Motor neuron (in vitro differentiated cells): ENCODE data around the gene RAMP2. TPM values are rescaled to one million over a fixed set of nuclear protein-coding genes. Genes with fewer than 3 reads are reported as not detected.

Experiments used
- ATAC-seq, 8 experiments: fragments of 200-7000 bp; cut with Tn5 transposase; replicated peaks in 6 of 8; 2 replicates each; pipeline ENCODE4 v1.8.0; 2021; ENCODE audit warnings: mild to moderate bottlenecking in 8 of 8, moderate library complexity in 8 of 8
- H3K27ac ChIP-seq, 2 donors: fragments of 250-450 bp; sonication (Bioruptor Pico); 2 replicates each; pipeline ENCODE4 v1.9.0; 2021; ENCODE audit warnings: antibody characterized with exemption in 2 of 2, mild to moderate bottlenecking in 2 of 2, moderate library complexity in 1 of 2
- H3K4me1 ChIP-seq, 2 donors: fragments of 250-450 bp; sonication (Bioruptor Pico); replicated peaks in 1 of 2; 2 replicates each; pipeline ENCODE4 v1.6.1; 2021; ENCODE audit warnings: antibody characterized with exemption in 2 of 2, mild to moderate bottlenecking in 2 of 2, moderate library complexity in 1 of 2
- H3K4me3 ChIP-seq, 5 donors: fragments of 250-450 bp; sonication (Bioruptor Pico); 2 replicates each; pipeline ENCODE4 v1.9.0; 2021; ENCODE audit warnings: antibody characterized with exemption in 5 of 5, mild to moderate bottlenecking in 5 of 5, moderate library complexity in 4 of 5
- WGBS, 10 experiments: fragments of 450-650 bp; shearing (Covaris generic); methylation state at CpG; one replicate each; pipeline ENCODE4 v1.0.0; 2022; 5-methylcytosine and 5-hydroxymethylcytosine counted together
- in situ Hi-C, 9 experiments: fragments of 400-800 bp; cut with MboI; loops; one replicate each; pipeline ENCODE4 v1.15.0; 2021; ENCODE audit warnings: low sequenced_read_pairs in 9 of 9, low pct_unique_long_range_greater_than_20kb in 2 of 9; ENCODE audit not compliant: unreplicated experiment in 9 of 9
- total RNA-seq, 8 experiments: library from RNA; unstranded; fragments of 300-600 nt; gene quantifications; 2 replicates each; pipeline versions ENCODE4 v1.2.3 to v1.2.4, GENCODE V29; 2022

The RAMP2 gene
- total RNA-seq, 8 experiments from 2014 or later, result 0.90 to 34.2 (median 4.1) TPM

DNA sequence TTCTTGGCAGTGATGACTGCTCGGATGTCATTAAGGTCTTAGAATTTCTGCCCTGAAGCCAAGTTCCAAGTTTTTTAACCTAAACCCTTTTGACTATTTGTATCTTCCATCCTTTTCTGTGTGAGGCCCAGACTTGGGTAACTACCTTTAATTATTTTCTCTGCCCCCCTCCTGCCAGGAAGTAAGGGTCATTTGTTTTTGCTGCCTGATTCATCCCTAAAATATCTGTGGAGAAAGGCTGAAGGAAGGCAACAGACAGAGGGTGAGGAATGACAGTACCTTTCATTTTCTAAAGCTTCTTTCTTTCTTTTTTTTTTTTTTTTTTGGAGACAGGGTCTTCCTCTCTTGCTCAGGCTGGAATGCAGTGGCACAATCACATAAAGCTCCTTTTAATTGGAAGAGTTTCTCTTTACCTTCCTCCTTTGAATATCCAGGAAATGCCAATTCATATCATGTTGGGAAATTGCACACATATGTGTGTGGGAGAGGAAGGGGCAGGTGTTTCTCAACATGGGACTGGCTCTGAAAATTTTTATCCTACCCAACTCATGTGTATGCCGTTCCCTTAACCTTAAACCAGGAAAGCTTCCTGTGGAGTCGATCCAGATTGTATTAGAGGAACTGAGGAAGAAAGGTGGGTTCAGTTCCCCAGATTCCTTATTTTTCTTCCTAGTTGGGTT is 13.2 kb downstream of the RAMP2 start:
- no peak for ATAC-seq
- Histone ChIP-seq H3K4me1 (peaks cover 4 to 10% of the 10 kb centered on the region in 2 donors), H3K27ac (no peak overlapping the region), H3K4me3 (peak overlapping the region; percentile 72 to 100 (median 95))
- in situ Hi-C loops, result no loop called here
- 0 to 100% (median 70%) methylated on average over 1 to 3 of the region's 3 CpGs; no CpG with 5 or more reads in 2 of the 10 experiments for WGBS, 10 experiments

GRCh38 chr17:42775534-42776098 is 14.6 kb downstream of the RAMP2 start:
- ATAC-seq, result no peak
- Histone ChIP-seq H3K27ac (no peak overlapping the region), H3K4me1 (peaks cover 8 to 10% of the 10 kb centered on the region in 2 donors), H3K4me3 (no peak overlapping the region)
- in situ Hi-C loops, result no loop called here
- 50 to 100% (median 79%) methylated on average over 1 to 3 of the region's 3 CpGs; no CpG with 5 or more reads in 4 of the 10 experiments for WGBS, 10 experiments

DNA sequence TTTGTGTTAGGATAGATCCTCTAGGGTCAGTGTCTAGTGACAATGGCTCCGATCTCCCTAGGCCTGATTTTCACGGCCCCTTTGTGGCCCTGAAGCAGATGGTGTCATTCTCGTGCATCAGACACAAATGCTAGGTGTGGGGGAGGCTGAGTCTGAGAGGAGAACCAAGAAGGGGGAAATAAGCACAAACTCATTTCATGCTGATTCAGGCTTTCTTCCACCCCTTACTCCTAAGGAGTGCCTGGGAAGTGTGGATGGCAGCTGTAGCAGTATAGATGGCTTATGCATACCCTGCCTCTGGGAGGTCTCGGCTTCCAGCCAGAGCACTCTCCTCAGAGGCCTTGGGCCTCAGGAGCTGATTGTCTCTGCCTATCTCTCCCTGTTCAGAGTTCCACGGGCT is 17.5 kb downstream of the RAMP2 start:
- in situ Hi-C loops, result no loop called here
- no peak for ATAC-seq
- Histone ChIP-seq H3K4me3 (no peak overlapping the region), H3K4me1 (peaks cover 6 to 8% of the 10 kb centered on the region in 2 donors), H3K27ac (no peak overlapping the region)
- 61 to 100% (median 94%) methylated on average over 1 to 3 of the region's 5 CpGs; no CpG with 5 or more reads in 5 of the 10 experiments for WGBS, 10 experiments

GRCh38 chr17:42779304-42779935 is 18.4 kb downstream of the RAMP2 start:
- Histone ChIP-seq H3K4me3 (no peak overlapping the region), H3K27ac (no peak overlapping the region), H3K4me1 (peaks cover 0 to 4% of the 10 kb centered on the region in 2 donors)
- in situ Hi-C loops, result no loop called here
- WGBS, 10 experiments, result 20 to 100% (median 90%) methylated on average over 1 to 2 of the region's 3 CpGs; no CpG with 5 or more reads in 3 of the 10 experiments
- ATAC-seq, result peak in 3 of 8 experiments; percentile 3 to 13 (median 8)

DNA sequence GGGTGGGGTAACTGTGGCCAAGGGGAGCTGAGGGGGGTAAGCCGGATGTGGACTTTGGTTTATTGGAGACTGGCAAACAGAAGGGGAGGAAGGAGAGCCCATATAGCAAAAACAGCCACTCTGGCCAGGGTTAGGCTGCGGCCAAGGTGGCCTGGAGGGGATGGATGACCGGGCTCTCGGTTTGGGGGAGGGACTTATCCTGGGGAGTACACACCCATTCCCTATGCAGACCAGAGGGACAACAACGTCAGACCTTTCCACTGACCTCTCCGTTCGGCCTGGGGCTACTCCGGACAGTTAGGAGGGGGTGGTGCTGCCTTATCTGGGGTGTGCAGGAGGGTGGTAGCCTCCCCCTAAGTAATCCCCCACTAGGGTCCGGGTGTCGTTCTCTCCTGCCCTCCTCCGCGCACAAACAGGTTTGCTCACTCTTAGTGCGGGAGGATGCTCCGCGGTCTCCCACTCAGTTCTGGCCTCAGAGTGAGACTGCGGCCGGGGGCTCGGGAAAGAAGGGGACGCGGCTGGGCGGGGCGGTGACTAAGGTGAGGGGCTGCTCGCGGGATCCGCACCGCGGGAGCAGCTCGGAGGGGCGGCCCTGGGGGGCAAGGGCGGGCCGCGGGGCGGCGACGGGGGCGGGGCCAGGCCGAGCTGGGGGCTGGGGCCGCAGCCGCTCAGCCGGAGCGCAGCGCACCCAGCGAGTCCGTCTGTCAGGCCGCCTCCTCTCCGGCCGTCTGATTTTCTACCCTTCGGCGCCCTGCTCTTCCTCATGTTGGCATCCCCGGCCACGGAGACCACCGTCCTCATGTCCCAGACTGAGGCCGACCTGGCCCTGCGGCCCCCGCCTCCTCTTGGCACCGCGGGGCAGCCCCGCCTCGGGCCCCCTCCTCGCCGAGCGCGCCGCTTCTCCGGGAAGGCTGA is 19.2 kb downstream of the RAMP2 start, which contains the start of gene WNK4:
Gene WNK4 (plus strand): TSS at position 675 of the 915 bp plus-strand sequence. CDS start 89 bp downstream, at position 764.
- H3K27ac ChIP-seq, result no peak within 1 kb of the TSS
- peaks cover 3 to 4% of the 10 kb centered on the region in 2 donors for H3K4me1 ChIP-seq
- in situ Hi-C loops, result no loop called here
- peak within 1 kb of the TSS; percentile 15 to 34 (median 28) for H3K4me3 ChIP-seq
- ATAC-seq, result peak; percentile 63 to 82 (median 70)
- WGBS, 10 experiments, result 0 to 80% (median 13%) methylated on average over 1 to 3 of the region's 65 CpGs; no CpG with 5 or more reads in 6 of the 10 experiments

DNA sequence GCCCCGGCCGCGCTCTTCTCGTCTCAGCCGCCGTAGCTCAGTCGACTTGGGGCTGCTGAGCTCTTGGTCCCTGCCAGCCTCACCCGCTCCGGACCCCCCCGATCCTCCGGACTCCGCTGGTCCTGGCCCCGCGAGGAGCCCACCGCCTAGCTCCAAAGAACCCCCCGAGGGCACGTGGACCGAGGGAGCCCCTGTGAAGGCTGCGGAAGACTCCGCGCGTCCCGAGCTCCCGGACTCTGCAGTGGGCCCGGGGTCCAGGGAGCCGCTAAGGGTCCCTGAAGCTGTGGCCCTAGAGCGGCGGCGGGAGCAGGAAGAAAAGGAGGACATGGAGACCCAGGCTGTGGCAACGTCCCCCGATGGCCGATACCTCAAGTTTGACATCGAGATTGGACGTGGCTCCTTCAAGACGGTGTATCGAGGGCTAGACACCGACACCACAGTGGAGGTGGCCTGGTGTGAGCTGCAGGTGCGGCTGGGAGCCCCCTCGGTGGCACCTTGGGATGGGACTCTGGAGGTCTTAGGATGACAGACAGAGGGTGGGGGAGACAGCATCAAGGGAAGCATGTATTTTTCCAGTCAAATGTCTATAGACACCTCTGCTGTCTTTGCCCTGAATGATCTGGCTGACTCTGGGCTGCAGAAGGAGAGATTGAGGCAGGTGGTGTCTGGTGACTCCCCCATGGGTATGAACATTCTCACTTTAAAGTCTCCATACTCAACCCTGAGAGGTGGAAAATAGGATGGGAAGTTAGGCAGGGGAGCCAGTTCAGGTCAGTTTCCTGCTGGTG is 20.0 kb downstream of the RAMP2 start:
- H3K4me1 ChIP-seq, result peaks cover 3 to 4% of the 10 kb centered on the region in 2 donors
- in situ Hi-C loops, result no loop called here
- H3K4me3 ChIP-seq, result peak overlapping the region; percentile 15 to 34 (median 28)
- no peak overlapping the region for H3K27ac ChIP-seq
- ATAC-seq, result peak in 6 of 8 experiments; percentile 5 to 38 (median 10)
- 0 to 21% (median 10%) methylated on average over 2 to 6 of the region's 39 CpGs; no CpG with 5 or more reads in 6 of the 10 experiments for WGBS, 10 experiments

DNA sequence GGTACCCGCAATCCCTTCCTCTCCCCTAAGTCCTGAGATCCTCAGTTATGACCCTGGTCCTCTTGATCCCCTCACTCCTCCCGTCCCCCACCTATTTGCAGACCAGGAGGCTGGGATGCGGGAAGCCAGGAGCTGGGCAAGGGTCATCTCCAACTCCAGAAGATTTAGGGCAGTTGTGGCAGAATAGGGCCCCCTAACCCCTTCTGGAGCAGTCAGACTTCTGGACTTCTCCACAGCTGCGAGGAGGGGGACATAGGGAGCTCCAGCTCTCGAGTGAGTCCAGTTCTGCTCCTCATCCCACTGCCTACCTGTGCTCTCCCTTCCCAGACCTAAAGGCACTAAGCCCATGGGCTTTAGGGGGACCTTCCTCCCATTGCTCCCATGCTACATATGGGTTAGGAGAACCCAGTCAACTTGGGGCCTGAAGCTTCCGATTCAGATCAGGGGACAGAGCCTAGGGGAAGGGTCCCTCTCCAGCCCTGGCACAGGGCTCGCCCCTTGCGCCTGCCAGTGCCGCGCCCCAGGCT is 20.7 kb downstream of the RAMP2 start:
- H3K27ac ChIP-seq, result no peak overlapping the region
- WGBS, 10 experiments, result 17 to 100% (median 86%) methylated on average over 1 to 5 of the region's 10 CpGs; no CpG with 5 or more reads in 4 of the 10 experiments
- ATAC-seq, result no peak
- H3K4me3 ChIP-seq, result no peak overlapping the region
- H3K4me1 ChIP-seq, result peaks cover 3 to 4% of the 10 kb centered on the region in 2 donors
- in situ Hi-C loops, result no loop called here

DNA sequence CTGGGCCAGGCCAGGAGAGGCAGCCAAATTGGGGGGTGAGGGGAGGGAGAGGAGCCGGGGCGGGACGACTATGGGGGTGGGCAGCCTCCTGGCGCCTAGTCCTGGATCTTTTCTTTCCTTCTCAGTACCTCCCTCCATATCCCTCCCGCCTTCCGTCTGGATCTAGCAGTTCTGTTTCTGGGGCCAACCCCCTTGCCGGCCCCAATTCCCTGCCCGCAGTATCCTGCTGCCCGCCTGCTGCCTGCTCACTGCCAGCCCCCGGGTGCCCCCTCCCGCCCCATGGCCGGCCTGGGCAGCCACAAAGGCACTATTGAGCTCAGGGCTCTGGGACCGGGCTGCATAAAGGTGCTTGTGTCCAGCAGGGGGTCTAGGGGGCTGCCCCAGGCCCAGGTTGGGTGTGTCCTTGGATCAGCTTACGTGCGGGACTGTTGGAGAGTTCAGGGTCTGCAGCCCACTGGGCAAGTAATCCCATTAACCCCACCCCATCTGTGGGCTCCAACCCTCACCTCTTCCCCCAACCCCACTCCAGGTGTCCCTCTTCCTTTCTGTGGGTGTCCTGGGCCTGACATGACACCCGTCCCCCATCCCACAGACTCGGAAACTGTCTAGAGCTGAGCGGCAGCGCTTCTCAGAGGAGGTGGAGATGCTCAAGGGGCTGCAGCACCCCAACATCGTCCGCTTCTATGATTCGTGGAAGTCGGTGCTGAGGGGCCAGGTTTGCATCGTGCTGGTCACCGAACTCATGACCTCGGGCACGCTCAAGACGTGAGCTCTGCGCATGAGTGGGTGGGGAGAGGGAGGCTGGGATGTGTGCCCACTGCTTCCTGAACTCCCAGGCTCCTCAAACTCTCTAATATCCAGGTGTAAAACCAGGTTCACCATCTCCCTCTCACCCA is 21.4 kb downstream of the RAMP2 start:
- in situ Hi-C loops, result no loop called here
- 67 to 83% methylated on average over 3 to 7 of the region's 29 CpGs; no CpG with 5 or more reads in 8 of the 10 experiments for WGBS, 10 experiments
- Histone ChIP-seq H3K4me3 (no peak overlapping the region), H3K27ac (no peak overlapping the region), H3K4me1 (peaks cover 3 to 4% of the 10 kb centered on the region in 2 donors)
- ATAC-seq, result no peak

- ATAC-seq, result no peak
- H3K4me1 ChIP-seq, result peaks cover 3 to 4% of the 10 kb centered on the region in 2 donors
- in situ Hi-C loops, result no loop called here
- WGBS, 10 experiments, result 0 to 67% (median 40%) methylated on average over 1 to 7 of the region's 9 CpGs; no CpG with 5 or more reads in 1 of the 10 experiments
- H3K27ac ChIP-seq, result no peak overlapping the region
- H3K4me3 ChIP-seq, result no peak overlapping the region
These were observed 22.2 kb downstream of the RAMP2 start for GRCh38 chr17:42783062-42783790.

- in situ Hi-C loops, result no loop called here
- 15 to 100% (median 74%) methylated on average over 1 to 13 of the region's 22 CpGs; no CpG with 5 or more reads in 4 of the 10 experiments for WGBS, 10 experiments
- H3K27ac ChIP-seq, result no peak overlapping the region
These were observed 22.7 kb downstream of the RAMP2 start for GRCh38 chr17:42783791-42784138.

More at GRCh38 chr17:42783791-42784138, 22.7 kb downstream of the RAMP2 start:
- Histone ChIP-seq H3K4me1 (peaks cover 3 to 4% of the 10 kb centered on the region in 2 donors), H3K4me3 (no peak overlapping the region)
- no peak for ATAC-seq
